ENCODE results near the gene IPO11.
"Not testable (repeated sequence)": the region's sequence is repeated elsewhere in the genome, so short reads cannot be mapped to it uniquely, and the experiment has no call there.

The IPO11 gene

DNA sequence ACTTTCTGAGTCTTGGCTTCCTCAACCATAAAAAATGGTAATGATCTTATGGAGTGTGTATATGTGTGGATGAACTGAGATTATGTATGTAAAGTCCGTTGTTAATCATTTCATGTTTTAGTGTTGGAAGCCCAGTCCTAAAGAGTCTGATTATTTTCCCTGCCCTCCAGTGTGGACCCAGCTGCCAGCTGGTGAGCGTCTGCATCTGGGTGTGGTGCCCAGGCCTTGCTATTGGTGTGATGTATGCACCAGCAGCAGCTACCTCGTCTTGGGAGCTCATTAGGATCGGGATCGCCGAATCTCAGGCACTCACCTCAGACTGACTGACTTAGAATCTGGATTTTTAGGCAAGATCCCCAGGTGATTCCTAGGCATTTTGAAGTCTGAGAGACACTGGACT is 229.9 kb downstream of the IPO11 start:
- no peak for DNase-seq (ENCODE audit: low read depth in 1 of 2, low spot score in 1 of 2)

GRCh38 chr5:62643556-62644451 is 231.2 kb downstream of the IPO11 start:
- DNase-seq (ENCODE audit: low read depth in 1 of 2, low spot score in 1 of 2): no peak

GRCh38 chr5:62645223-62645622 is 232.7 kb downstream of the IPO11 start:
- no peak for DNase-seq (ENCODE audit: low read depth in 1 of 2, low spot score in 1 of 2)

GRCh38 chr5:62647241-62647640 is 234.7 kb downstream of the IPO11 start:
- no peak for DNase-seq (ENCODE audit: low read depth in 1 of 2, low spot score in 1 of 2)

DNA sequence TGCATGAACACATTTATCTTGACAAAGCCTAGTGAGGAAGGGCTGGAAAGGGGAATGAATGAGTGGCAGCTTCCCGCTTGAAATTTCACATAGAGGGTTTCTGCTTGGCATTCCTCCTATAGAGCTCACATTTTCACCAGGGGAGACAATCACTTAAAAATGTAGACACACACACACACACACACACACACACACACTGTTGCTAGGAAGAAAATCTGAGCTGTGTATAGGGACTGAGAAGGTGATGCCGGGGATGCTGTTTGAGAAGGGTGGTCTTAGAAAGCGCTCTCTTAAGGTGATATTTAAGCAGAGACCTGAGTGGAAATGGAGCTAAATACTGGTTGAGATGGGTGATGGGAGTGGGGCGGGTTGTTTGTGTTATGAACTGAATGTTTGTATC is 236.5 kb downstream of the IPO11 start:
- no peak for DNase-seq (ENCODE audit: low read depth in 1 of 2, low spot score in 1 of 2)

GRCh38 chr5:62649476-62650113 is 237.0 kb downstream of the IPO11 start:
- no peak for DNase-seq (ENCODE audit: low read depth in 1 of 2, low spot score in 1 of 2)

- DNase-seq (ENCODE audit: low read depth in 1 of 2, low spot score in 1 of 2): no peak
These were observed 237.6 kb downstream of the IPO11 start for GRCh38 chr5:62650197-62650596.

DNA sequence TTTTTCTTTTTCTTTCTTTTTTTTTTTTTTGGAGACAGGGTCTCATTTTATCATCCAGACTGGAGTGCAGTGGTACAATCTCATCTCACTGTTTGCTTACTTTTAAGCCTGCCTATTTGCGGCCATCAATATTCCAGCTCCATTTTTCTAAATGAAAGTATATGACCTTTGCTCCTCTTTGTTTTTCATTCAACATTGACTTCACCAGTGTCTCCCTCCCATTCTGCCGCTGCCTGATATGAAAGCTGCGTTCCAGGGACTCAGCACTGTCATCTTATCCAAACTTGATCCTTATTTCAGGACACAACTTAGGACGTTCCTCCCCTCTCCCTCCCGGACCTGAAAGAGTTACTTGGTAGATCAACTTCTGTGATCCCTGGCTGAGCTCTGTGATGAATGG is 239.7 kb downstream of the IPO11 start:
- DNase-seq (ENCODE audit: low read depth in 1 of 2, low spot score in 1 of 2): no peak

DNA sequence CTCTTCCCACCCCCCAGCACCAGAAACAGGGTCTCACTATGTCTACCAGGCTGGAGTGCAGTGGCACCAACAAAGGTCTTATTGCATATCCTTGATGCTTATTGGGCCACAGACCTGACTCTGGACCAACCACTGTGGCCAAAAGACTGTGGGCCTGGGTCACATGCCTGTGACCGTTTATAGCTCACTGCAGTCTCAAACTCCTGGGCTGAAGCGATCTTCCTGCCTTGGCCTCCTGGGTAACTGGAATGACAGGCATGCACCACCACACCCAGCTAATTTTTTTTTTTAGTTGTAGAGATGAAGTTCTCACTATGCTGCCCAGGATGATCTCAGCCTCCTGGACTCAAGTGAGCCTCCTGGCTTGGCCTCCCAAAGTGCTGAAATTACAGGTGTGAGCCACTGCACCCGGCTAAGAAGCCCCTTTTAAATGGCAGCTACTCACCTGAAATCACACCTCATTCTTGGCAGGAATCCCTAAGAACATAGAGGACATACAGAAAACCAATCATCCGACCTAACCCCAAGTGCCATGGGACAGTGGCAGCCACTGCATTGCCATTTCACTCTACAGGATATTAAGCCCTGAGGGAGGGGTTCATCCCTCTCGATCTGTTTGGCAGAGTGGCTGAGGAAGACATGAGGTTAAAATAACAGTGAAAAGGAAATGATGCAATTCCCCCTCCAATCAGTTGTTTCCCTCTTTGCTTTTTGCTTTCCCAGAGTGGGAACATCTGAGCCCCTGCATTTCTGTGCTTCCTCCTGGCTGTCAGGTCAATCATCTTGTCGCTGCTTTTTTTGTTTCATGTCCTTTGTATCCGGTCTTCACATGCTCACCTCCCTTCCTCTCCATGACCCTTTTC is 240.7 kb downstream of the IPO11 start:
- DNase-seq (ENCODE audit: low read depth in 1 of 2, low spot score in 1 of 2): no peak

GRCh38 chr5:62653864-62654575 is 241.5 kb downstream of the IPO11 start:
- DNase-seq (ENCODE audit: low read depth in 1 of 2, low spot score in 1 of 2): no peak

DNA sequence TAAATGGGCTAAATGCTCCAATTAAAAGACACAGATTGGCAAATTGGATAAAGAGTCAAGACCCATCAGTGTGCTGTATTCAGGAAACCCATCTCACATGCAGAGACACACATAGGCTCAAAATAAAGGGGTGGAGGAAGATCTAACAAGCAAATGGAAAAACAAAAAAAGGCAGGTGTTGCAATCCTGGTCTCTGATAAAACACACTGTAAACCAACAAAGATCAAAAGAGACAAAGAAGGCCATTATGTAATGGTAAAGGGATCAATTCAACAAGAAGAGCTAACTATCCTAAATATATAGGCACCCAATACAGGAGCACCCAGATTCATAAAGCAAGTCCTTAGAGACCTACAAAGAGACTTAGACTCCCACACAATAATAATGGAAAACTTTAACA is 245.2 kb downstream of the IPO11 start:
- not testable (repeated sequence) for DNase-seq (ENCODE audit: low read depth in 1 of 2, low spot score in 1 of 2)

GRCh38 chr5:62661126-62661525 is 248.6 kb downstream of the IPO11 start:
- no peak for DNase-seq (ENCODE audit: low read depth in 1 of 2, low spot score in 1 of 2)

GRCh38 chr5:62662521-62662920 is 250.0 kb downstream of the IPO11 start:
- DNase-seq (ENCODE audit: low read depth in 1 of 2, low spot score in 1 of 2): no peak

GRCh38 chr5:62671479-62671878 is 258.9 kb downstream of the IPO11 start:
- DNase-seq (ENCODE audit: low read depth in 1 of 2, low spot score in 1 of 2): no peak

GRCh38 chr5:62676596-62676995 is 264.0 kb downstream of the IPO11 start:
- DNase-seq (ENCODE audit: low read depth in 1 of 2, low spot score in 1 of 2): not testable (repeated sequence)
